Stimulated activated effector memory CD8-positive, alpha-beta T cell treated with anti-CD3 and anti-CD28 coated beads, Interleukin-12 subunit alpha, Interleukin-12 subunit beta, amount 100 ng/mL, for 72 hours (primary cell): Measurements from ENCODE around the gene OR8D1.

Source experiments
- ATAC-seq: fragments of 150-1000 bp; cut with Tn5 transposase; 2 replicates; pipeline ENCODE4 v1.10.0; 2021
- DNase-seq, 2 donors: peaks; one replicate each; pipeline ENCODE4 v3.0.0; 2021 to 2022; ENCODE audit warnings: low spot score in 2 of 2
- H3K27ac Mint-ChIP-seq: one replicate; pipeline ENCODE4 v1.8.0; 2022; ENCODE audit warnings: mild to moderate bottlenecking, mixed read lengths
- H3K36me3 Mint-ChIP-seq: one replicate; pipeline ENCODE4 v1.8.0; 2022; ENCODE audit warnings: mild to moderate bottlenecking, mixed read lengths
- H3K4me1 Mint-ChIP-seq: one replicate; pipeline ENCODE4 v1.8.0; 2022; ENCODE audit warnings: mixed read lengths
- H3K4me3 Mint-ChIP-seq: one replicate; pipeline ENCODE4 v1.8.0; 2022; ENCODE audit warnings: mild to moderate bottlenecking, mixed read lengths
- H3K9me3 Mint-ChIP-seq: one replicate; pipeline ENCODE4 v1.8.0; 2022; ENCODE audit warnings: mixed read lengths

Gene OR8D1

DNA sequence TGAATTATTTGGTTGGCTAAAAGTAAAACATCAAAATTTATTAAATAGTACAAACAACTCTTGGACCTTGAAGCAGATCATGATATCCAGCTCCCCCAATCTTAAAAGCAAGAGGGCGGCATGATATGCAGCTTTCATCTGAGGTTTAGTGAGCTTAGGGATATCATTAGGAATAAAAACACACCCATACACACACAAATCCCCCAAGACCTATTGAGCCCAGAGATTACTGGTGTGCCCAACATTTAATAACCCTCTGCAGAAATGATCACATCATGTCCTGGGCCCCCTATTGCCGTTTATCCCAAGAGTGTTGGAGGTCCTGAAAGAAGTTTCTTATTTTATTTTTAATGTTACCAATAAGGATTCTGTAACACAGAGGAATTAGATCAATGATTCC lies at the start of gene OR8D1:
TSS of gene OR8D1 (minus strand) at position 101 of the 400 bp plus-strand sequence. CDS start 3,183 bp downstream, outside the sequence.
- no peaks in the 10 kb centered on the region for H3K36me3 Mint-ChIP-seq
- ATAC-seq (no peak), DNase-seq (no peak)
- no peaks in the 10 kb centered on the region for H3K4me1 Mint-ChIP-seq
- H3K9me3 Mint-ChIP-seq, result peaks cover 7% of the 10 kb centered on the region
- no peak within 1 kb of the TSS for H3K27ac Mint-ChIP-seq
- H3K4me3 Mint-ChIP-seq, result no peak within 1 kb of the TSS

DNA sequence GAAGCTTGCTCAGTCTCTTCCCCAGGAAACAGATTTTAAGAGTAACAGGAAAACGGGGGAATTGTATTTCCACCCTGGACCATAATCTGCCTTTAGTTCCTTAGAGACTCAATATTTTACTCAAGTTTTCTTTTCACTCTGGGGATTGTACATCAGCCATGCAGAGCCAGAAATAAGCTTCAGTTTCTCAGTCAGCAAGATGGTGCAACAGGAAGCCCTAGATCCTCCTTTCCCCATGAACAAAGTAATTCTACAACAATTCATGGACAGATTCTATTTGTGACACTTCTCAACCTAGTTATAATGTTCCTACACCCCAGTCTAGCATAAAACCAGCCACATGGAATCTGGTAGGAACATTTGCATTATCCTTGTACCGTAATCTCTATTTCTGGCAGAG lies 45.8 kb upstream of the OR8D1 start:
- no peak overlapping the region for H3K4me3 Mint-ChIP-seq
- H3K27ac Mint-ChIP-seq, result no peak overlapping the region
- H3K9me3 Mint-ChIP-seq, result peaks cover 3% of the 10 kb centered on the region
- no peaks in the 10 kb centered on the region for H3K36me3 Mint-ChIP-seq
- DNase-seq (no peak), ATAC-seq (no peak)
- no peaks in the 10 kb centered on the region for H3K4me1 Mint-ChIP-seq

DNA sequence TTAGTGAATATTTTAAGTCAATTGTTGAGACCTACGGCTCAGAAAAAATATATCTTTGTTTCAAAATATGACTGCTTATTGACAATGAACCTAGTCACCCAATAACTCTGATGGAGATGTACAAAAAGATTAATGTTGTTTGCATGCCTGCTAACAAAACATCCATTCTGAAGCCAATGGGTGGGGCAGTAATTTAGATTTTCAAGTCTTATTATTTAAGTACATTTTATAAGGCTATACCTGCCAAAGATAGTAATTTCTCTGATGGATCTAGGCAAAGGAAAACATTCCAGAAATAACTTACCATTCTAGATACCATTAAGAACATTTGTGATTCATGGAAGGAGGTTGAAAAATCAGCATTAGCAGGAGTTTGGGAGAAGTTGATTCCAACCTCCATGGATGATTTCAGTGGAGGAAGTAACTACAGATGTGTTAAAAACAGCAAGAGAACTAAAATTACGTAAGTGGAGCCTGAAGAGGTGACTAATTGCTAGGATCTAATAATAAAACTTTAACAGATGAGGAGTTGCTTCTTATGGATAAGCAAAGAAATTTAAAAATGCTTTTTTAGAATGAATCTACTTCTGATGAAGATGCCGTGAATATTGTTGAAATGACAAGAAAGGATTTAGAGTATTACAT lies 32.7 kb upstream of the OR8D1 start:
- Mint-ChIP-seq H3K9me3 (peaks cover 6% of the 10 kb centered on the region), H3K36me3 (no peaks in the 10 kb centered on the region), H3K4me1 (no peaks in the 10 kb centered on the region), H3K27ac (no peak overlapping the region), H3K4me3 (no peak overlapping the region)
- DNase-seq, result no peak
- no peak for ATAC-seq

DNA sequence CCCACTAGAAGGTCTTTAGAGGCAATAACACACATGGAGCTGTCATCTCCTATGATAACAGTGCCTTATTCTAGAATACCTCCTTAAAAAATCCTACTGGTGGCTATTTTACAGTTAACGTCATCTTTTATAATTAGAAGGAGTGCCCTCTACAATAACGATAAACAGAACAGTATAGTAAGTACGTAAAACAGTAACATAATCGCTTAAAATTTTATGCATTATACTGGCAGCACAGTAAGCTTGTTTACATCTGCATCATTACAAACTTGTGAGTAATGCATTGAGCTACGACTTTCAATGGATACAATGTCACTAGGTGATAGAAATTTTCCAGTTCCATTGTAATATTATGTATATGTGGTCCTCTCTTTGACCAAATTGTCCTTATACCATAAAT lies 30.6 kb upstream of the OR8D1 start:
- ATAC-seq, result no peak
- H3K4me1 Mint-ChIP-seq, result no peaks in the 10 kb centered on the region
- H3K36me3 Mint-ChIP-seq, result no peaks in the 10 kb centered on the region
- no peak overlapping the region for H3K4me3 Mint-ChIP-seq
- DNase-seq, result no peak
- no peaks in the 10 kb centered on the region for H3K9me3 Mint-ChIP-seq
- H3K27ac Mint-ChIP-seq, result no peak overlapping the region

DNA sequence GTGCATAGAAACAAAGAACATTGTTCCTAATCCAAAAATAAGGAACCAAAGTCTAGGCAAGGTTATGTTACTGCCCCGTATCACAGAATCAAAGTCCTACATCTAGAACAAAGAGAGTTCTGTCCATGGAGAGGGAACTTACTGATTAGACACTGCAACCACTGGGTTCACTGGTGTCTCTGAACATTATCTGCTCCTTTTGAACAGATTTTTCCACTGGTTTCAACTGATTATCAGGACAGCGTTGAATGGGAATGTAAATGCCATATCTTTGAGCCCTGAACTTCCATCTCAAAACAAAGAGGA lies 26.3 kb upstream of the OR8D1 start:
- no peak for ATAC-seq
- Mint-ChIP-seq H3K36me3 (no peaks in the 10 kb centered on the region), H3K4me3 (no peak overlapping the region)

DNA sequence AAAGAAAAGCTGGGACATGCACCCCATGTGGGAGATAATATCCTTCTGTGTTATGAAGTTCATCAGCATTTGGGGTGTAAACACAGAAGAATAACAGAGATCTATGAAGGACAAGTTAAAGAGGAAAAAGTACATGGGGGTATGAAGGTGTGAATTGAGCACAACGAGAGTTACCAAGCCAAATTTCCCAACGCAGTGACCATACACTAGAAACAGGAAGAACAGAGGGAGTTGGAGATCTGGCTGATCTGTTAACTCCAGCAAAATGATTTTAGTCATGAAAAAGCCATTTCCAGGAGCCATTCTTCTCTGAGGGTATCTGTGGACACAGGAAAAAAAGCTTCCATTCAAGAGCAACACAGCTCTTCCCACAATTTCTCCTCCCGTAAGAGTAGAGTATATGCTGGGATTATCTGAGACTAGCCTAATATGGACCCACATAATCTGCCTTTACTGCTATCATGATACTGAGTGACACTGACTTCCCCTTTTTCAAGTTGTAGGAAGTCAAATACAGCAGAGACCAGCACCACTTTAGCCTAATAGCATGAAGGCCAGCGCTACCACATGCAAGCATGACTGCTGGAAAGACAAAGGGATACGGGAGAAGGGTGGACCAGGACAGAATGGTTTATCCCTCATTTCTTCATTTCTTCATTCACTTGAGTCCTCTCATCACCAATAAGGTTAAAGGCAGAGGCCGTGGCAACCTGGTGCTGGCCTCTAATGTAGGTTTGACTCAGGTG lies 25.8 kb upstream of the OR8D1 start:
- H3K36me3 Mint-ChIP-seq, result no peaks in the 10 kb centered on the region
- H3K9me3 Mint-ChIP-seq, result no peaks in the 10 kb centered on the region
- no peak overlapping the region for H3K4me3 Mint-ChIP-seq
- no peak overlapping the region for H3K27ac Mint-ChIP-seq
- ATAC-seq (no peak), DNase-seq (no peak)
- H3K4me1 Mint-ChIP-seq, result no peaks in the 10 kb centered on the region

More for the DNA sequence above, 26.3 kb upstream of the OR8D1 start:
- H3K27ac Mint-ChIP-seq, result no peak overlapping the region
- no peak for DNase-seq
- H3K4me1 Mint-ChIP-seq, result no peaks in the 10 kb centered on the region
- H3K9me3 Mint-ChIP-seq, result no peaks in the 10 kb centered on the region

DNA sequence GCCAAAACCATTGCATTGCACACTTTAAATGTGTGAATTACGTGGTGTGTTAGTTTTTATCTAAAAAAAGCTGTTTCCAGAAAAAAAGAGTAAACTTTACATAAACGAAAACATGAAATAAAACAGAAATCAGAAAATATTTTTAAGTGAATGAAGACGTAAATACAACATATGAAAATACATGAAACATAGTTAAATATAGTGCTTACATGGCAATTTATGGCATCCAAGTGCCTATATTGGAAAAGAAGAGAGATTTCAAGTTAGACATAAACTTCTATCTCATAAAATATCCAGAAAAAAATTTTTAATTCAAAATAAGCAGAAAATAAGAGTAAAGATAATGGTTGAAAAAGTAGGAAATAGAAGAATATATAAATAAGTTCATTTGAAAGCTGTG lies 18.1 kb upstream of the OR8D1 start:
- H3K4me1 Mint-ChIP-seq, result no peaks in the 10 kb centered on the region
- ATAC-seq (no peak), DNase-seq (no peak)
- H3K36me3 Mint-ChIP-seq, result no peaks in the 10 kb centered on the region
- H3K9me3 Mint-ChIP-seq, result peaks cover 8% of the 10 kb centered on the region
- no peak overlapping the region for H3K4me3 Mint-ChIP-seq
- H3K27ac Mint-ChIP-seq, result no peak overlapping the region

DNA sequence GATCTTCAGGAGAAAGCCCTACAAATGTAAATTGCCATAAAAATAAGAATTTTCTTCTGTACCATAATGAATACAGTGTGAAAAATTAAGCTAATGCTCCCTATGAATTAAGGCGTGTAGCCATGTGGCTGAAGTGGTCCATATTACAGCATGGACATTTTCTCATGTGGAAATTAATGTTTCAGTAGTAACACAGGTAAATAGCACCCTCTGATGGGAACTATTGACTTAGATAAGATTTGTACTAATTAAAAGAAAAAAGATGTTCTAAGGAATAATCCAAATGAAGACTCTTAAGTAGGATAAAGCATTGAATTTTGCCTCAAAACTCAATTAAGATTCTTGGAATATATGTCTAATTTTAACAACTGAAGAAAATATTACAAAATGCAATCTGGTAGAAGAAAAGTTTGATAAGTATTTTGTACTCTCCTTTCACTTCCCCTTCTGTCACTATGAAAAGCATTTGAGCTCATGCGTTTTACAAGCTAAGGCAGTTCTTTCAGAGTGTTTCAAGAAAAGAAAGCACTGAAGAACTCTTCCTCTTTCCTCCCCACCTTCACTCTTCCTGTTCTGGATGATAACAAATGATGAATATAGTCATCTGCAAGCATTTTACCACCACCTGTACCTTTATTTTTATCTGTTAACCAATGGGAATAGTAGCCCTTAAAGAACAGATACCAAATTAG lies 16.2 kb upstream of the OR8D1 start:
- DNase-seq (no peak), ATAC-seq (no peak)
- Mint-ChIP-seq H3K9me3 (peaks cover 9% of the 10 kb centered on the region), H3K36me3 (no peaks in the 10 kb centered on the region), H3K4me3 (no peak overlapping the region), H3K4me1 (no peaks in the 10 kb centered on the region), H3K27ac (no peak overlapping the region)

DNA sequence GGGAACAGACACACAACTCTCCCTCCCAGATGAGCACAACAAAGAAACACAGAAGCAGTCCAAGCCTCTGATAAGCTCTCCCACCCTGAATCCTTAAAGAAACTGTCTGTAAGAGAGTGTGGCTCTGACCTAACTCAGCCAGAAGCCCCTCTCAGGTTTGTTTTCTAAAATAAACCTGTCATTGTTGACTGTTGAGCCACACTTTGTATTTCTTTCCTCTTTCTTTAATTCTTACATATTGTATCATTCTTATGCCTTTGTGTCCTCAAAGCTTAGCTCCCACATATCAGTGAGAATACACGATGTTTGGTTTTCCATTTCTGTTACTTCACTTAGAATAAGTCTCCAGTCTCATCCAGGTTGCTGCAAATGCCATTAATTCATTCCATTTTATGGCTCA lies 14.0 kb upstream of the OR8D1 start:
- no peak overlapping the region for H3K4me3 Mint-ChIP-seq
- no peak overlapping the region for H3K27ac Mint-ChIP-seq
- peaks cover 8% of the 10 kb centered on the region for H3K9me3 Mint-ChIP-seq
- no peaks in the 10 kb centered on the region for H3K4me1 Mint-ChIP-seq
- no peaks in the 10 kb centered on the region for H3K36me3 Mint-ChIP-seq
- no peak for ATAC-seq
- DNase-seq, result no peak

DNA sequence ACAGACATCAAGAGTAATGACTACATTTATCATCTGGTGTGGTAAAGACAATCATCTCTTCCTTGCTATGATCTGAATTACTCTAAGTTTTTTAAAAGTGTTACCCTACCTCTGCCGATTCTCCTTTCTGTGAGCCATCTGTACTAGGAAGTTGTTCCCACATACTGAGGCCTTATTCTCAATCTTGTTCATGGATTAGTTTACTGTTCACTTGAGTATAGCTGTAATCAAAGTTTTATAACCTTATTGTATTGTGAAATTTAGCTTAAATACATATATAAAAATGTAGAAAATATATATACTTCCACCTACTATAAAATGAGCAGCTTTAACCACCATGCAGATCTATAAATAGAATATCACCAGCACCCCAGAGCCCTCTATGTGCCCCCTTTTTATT lies 8.6 kb upstream of the OR8D1 start:
- Mint-ChIP-seq H3K36me3 (no peaks in the 10 kb centered on the region), H3K4me1 (no peaks in the 10 kb centered on the region), H3K9me3 (peaks cover 3% of the 10 kb centered on the region), H3K4me3 (no peak overlapping the region), H3K27ac (no peak overlapping the region)
- no peak for ATAC-seq
- DNase-seq, result no peak

DNA sequence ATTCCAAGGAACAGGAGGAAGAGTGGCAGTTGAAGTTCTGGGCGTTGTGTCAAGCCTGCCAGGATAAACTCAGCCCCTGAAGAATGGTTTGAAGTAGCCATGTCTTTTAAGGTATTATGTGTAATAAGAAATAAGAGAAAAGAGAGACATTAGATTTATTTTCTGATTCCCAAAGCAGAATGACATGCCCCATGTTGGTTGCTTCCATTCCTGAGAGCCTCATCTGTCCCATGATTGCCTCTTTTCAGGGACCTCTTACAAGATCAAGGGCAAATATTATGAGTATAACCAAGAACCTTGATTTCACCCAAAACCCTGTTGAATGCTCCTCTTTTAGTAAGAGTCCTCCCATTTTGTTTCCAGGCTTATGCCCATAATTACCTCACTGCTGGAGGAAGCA lies 6.3 kb upstream of the OR8D1 start, which contains the start of gene OR8D2:
TSS of gene OR8D2 (minus strand) at position 101 of the 400 bp plus-strand sequence. CDS start at position 101, 0 bp downstream.
- DNase-seq, result no peak
- ATAC-seq, result no peak
- Mint-ChIP-seq H3K9me3 (peaks cover 3% of the 10 kb centered on the region), H3K27ac (no peak within 1 kb of the TSS), H3K4me3 (no peak within 1 kb of the TSS), H3K4me1 (no peaks in the 10 kb centered on the region), H3K36me3 (no peaks in the 10 kb centered on the region)

DNA sequence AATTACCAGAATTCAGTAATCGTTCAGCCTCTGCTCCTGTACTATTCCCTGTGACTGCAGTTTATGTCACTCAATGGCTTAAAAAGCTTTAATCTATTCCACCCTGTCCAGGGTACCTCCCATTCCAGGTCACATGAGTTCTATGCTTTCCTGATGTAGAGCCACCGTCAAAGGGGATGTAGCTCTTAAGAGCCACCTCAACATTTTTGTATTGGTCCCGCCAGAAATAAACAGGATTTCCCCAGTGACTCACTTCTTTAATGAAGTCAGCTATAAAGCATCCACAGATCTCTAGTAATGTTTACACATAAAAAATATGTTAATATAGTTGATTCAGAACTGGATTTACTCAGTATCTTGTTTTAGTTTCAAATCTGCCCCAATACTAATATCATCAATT lies 1.3 kb upstream of the OR8D1 start:
- DNase-seq, result no peak
- no peaks in the 10 kb centered on the region for H3K36me3 Mint-ChIP-seq
- ATAC-seq, result no peak
- no peaks in the 10 kb centered on the region for H3K4me1 Mint-ChIP-seq
- H3K27ac Mint-ChIP-seq, result no peak overlapping the region
- H3K4me3 Mint-ChIP-seq, result no peak overlapping the region
- peaks cover 4% of the 10 kb centered on the region for H3K9me3 Mint-ChIP-seq

DNA sequence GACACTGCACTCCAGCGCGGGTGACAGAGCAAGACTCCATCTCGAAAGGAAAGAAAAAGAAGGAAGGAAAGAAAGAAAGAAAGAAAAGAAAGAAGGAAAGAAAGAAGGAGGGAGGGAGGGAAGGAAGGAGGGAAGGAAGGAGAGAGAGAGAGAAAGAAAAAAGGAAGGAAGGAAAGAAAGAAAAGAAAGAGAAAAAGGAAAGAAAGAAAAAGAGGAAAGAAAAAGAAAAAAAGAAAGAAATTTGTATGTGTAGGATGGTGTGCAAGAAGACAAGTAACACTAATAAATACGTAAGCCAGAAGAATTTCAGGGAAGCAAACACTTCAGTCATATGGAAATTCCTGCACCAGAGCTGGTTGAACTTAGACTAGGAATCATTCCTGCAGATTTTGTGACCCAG lies 618 bp downstream of the OR8D1 start:
- ATAC-seq (no peak), DNase-seq (no peak)
- peaks cover 12% of the 10 kb centered on the region for H3K9me3 Mint-ChIP-seq
- H3K36me3 Mint-ChIP-seq, result no peaks in the 10 kb centered on the region
- H3K4me1 Mint-ChIP-seq, result no peaks in the 10 kb centered on the region
- H3K27ac Mint-ChIP-seq, result no peak overlapping the region
- H3K4me3 Mint-ChIP-seq, result no peak overlapping the region

DNA sequence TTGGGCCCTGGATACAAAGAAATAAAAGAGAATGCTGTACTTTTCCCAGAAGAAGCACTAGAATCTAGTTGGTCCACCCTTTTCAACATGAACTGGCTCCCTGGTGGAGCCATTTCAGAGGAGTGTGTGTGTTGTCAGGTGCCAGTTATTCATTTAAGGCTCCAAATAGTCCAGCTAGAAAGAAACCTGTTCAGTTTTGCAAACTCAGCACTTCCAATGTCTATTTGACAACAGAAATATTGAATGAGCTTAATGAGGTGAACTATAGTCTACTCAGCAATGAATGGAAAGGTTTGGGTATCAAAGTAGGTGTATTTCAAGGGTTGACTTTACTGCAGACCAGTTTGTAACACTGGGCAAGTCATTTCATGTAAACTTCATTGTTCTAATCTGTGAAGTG lies 2.1 kb downstream of the OR8D1 start:
- H3K4me1 Mint-ChIP-seq, result no peaks in the 10 kb centered on the region
- no peak overlapping the region for H3K4me3 Mint-ChIP-seq
- ATAC-seq (no peak), DNase-seq (no peak)
- H3K36me3 Mint-ChIP-seq, result no peaks in the 10 kb centered on the region
- H3K27ac Mint-ChIP-seq, result no peak overlapping the region
- peaks cover 15% of the 10 kb centered on the region for H3K9me3 Mint-ChIP-seq

DNA sequence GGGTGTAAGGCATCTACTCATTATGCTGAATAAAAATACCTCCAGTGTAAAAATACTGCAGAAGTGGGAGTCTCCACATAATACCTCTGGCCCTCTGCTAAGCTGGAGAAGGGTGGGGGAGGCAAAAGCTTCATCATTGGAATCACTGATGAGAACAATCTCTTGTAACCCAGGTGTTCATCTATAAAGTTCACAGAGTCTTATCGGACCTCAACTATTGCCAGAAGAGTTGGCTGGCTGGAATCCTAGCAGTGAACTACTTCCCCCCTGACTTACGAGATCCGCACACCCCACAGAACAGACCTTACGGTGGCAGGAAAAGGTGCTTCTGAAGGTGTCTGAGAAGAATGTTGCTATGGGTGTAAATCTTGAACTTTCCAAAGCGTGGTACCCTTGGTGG lies 2.5 kb downstream of the OR8D1 start:
- no peak overlapping the region for H3K4me3 Mint-ChIP-seq
- peaks cover 15% of the 10 kb centered on the region for H3K9me3 Mint-ChIP-seq
- H3K27ac Mint-ChIP-seq, result no peak overlapping the region
- H3K36me3 Mint-ChIP-seq, result no peaks in the 10 kb centered on the region
- ATAC-seq (no peak), DNase-seq (no peak)
- no peaks in the 10 kb centered on the region for H3K4me1 Mint-ChIP-seq

DNA sequence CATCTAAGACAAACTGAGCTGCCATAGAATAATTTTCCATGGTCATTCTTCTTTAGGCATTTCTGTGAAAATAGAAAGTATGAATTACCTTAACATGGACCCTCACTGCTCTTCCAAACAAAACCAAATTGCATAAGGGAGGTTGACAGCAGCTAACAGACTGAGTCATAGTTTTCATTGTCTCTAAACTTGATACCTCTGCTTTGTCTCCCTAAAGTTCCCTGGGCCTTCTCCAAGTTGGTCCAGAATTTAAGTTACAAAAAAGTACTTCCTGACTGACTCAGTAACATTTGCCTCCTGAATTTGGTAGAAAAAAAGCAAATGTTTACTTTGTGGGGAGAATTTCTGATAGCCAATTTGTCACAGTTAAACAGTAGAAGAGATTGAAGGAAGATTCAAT lies 3.0 kb downstream of the OR8D1 start:
- no peak for ATAC-seq
- Mint-ChIP-seq H3K27ac (no peak overlapping the region), H3K4me1 (no peaks in the 10 kb centered on the region), H3K36me3 (no peaks in the 10 kb centered on the region), H3K9me3 (peaks cover 15% of the 10 kb centered on the region), H3K4me3 (no peak overlapping the region)
- no peak for DNase-seq
